Measurements from ENCODE around the gene COPE.

- no peak for TF ChIP-seq CTCF (IDR thresholded peaks at IDR 0.05)
- TF ChIP-seq POLR2A (IDR thresholded peaks at IDR 0.05) = no peak
Measured at GRCh38 chr19:18948976-18949356, 29.8 kb upstream of the COPE start.

Measured in lower leg skin (tissue), 3 donors.